Peyer's patch (tissue), 4 donors: ENCODE measurements around the gene ZC3H13. TPM values are rescaled to one million over a fixed set of nuclear protein-coding genes. Genes with fewer than 3 reads are reported as not detected.

ENCODE experiments used
- DNase-seq, 3 donors: peaks; one replicate each; pipeline ENCODE4 v3.0.0-alpha.2; 2017 to 2019
- H3K27ac ChIP-seq, 4 donors: fragments of 200-600 bp; sonication (generic); one replicate each; pipeline ENCODE4 v1.5.1; 2016 to 2019
- H3K27me3 ChIP-seq, 2 donors: fragments of 200-600 bp; sonication (generic); one replicate each; pipeline ENCODE4 v1.5.1; 2019
- H3K36me3 ChIP-seq, 3 donors: fragments of 200-600 bp; sonication (generic); one replicate each; pipeline ENCODE4 v1.5.1; 2016 to 2019
- H3K4me1 ChIP-seq, 4 donors: fragments of 200-600 bp; sonication (generic); one replicate each; pipeline ENCODE4 v1.5.1; 2016 to 2019
- H3K4me3 ChIP-seq, 4 donors: fragments of 200-600 bp; sonication (generic); 1 replicate in 3 of 4; 2 replicates in 1 of 4; pipeline ENCODE4 v1.5.1; 2016 to 2019; ENCODE audit warnings: mild to moderate bottlenecking in 1 of 4
- H3K9me3 ChIP-seq, 4 donors: fragments of 200-600 bp; sonication (generic); one replicate each; pipeline ENCODE4 v1.5.1; 2016 to 2019; ENCODE audit warnings: mild to moderate bottlenecking in 1 of 4
- POLR2A ChIP-seq, 2 donors: fragments of 450-650 bp; IDR thresholded peaks; one replicate each; pipeline ENCODE4 v1.5.1; 2017; ENCODE audit warnings: antibody characterized with exemption in 2 of 2, mild to moderate bottlenecking in 2 of 2, moderate library complexity in 2 of 2
- total RNA-seq, 4 donors: library from RNA; depleted of rRNA; stranded (reverse); fragments of >200 nt; gene quantifications; one replicate each; pipeline ENCODE4 v1.1.0, GENCODE V29; 2016
- TF ChIP-seq, protein P1 (sequence below), 6 experiments: fragments of 450-650 bp in 4 of 6; fragments of 200-600 bp in 2 of 6; sonication (generic) in 1 of 6; IDR thresholded peaks; one replicate each; pipeline ENCODE4 v1.5.1; 2017 to 2019; ENCODE audit warnings: antibody characterized with exemption in 6 of 6, mild to moderate bottlenecking in 3 of 6, moderate library complexity in 1 of 6

Gene ZC3H13, protein sequence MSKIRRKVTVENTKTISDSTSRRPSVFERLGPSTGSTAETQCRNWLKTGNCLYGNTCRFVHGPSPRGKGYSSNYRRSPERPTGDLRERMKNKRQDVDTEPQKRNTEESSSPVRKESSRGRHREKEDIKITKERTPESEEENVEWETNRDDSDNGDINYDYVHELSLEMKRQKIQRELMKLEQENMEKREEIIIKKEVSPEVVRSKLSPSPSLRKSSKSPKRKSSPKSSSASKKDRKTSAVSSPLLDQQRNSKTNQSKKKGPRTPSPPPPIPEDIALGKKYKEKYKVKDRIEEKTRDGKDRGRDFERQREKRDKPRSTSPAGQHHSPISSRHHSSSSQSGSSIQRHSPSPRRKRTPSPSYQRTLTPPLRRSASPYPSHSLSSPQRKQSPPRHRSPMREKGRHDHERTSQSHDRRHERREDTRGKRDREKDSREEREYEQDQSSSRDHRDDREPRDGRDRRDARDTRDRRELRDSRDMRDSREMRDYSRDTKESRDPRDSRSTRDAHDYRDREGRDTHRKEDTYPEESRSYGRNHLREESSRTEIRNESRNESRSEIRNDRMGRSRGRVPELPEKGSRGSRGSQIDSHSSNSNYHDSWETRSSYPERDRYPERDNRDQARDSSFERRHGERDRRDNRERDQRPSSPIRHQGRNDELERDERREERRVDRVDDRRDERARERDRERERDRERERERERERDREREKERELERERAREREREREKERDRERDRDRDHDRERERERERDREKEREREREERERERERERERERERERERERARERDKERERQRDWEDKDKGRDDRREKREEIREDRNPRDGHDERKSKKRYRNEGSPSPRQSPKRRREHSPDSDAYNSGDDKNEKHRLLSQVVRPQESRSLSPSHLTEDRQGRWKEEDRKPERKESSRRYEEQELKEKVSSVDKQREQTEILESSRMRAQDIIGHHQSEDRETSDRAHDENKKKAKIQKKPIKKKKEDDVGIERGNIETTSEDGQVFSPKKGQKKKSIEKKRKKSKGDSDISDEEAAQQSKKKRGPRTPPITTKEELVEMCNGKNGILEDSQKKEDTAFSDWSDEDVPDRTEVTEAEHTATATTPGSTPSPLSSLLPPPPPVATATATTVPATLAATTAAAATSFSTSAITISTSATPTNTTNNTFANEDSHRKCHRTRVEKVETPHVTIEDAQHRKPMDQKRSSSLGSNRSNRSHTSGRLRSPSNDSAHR (N-terminal part only)
- 10 to 100 TPM; 22.6 to 71.8 (median 30.6) TPM for total RNA-seq

- peak; percentile 91 to 98 (median 96) for DNase-seq
- peaks cover 0 to 20% (median 3%) of the 10 kb centered on the region in 4 donors for H3K4me1 ChIP-seq
- H3K36me3 ChIP-seq = no peaks in the 10 kb centered on the region
- TF ChIP-seq, protein P1, sequence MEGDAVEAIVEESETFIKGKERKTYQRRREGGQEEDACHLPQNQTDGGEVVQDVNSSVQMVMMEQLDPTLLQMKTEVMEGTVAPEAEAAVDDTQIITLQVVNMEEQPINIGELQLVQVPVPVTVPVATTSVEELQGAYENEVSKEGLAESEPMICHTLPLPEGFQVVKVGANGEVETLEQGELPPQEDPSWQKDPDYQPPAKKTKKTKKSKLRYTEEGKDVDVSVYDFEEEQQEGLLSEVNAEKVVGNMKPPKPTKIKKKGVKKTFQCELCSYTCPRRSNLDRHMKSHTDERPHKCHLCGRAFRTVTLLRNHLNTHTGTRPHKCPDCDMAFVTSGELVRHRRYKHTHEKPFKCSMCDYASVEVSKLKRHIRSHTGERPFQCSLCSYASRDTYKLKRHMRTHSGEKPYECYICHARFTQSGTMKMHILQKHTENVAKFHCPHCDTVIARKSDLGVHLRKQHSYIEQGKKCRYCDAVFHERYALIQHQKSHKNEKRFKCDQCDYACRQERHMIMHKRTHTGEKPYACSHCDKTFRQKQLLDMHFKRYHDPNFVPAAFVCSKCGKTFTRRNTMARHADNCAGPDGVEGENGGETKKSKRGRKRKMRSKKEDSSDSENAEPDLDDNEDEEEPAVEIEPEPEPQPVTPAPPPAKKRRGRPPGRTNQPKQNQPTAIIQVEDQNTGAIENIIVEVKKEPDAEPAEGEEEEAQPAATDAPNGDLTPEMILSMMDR (IDR thresholded peaks at IDR 0.05) = peak in 5 of 6 experiments; percentile 30 to 65 (median 60)
- peak; percentile 43 to 67 for TF ChIP-seq POLR2A (IDR thresholded peaks at IDR 0.05)
- no peaks in the 10 kb centered on the region for H3K27me3 ChIP-seq
- no peaks in the 10 kb centered on the region for H3K9me3 ChIP-seq
- H3K4me3 ChIP-seq = peak within 1 kb of the TSS; percentile 76 to 96 (median 88)
- H3K27ac ChIP-seq = peak within 1 kb of the TSS; percentile 90 to 95 (median 94)
These were observed at the start of gene ZC3H13 for GRCh38 chr13:46052319-46053161. ZC3H13 (minus strand) TSS chr13:46052746; CDS start chr13:46045507, 7,239 bp downstream.

DNA sequence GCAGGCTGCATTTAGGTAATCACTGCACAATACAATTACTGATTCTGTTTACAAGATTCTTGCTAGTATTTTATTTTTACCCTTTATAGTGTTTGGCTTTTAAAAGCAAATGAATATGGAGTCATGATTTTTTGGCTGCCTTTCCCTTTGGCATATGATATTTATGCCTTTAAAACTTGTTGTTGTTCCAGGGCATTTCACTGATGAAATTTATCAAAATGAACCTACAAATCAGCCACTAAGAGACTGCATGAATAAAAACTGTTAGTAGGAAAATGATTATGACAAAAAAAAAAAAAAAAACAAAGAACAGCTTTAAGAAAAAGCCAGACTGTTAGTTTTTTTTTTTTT, 49.7 kb upstream of the ZC3H13 start:
- Histone ChIP-seq H3K4me1 (no peaks in the 10 kb centered on the region), H3K4me3 (no peak overlapping the region), H3K27ac (no peak overlapping the region), H3K36me3 (no peaks in the 10 kb centered on the region), H3K27me3 (no peaks in the 10 kb centered on the region), H3K9me3 (no peaks in the 10 kb centered on the region)
- TF ChIP-seq POLR2A (IDR thresholded peaks at IDR 0.05) = no peak
- TF ChIP-seq, protein P1 (IDR thresholded peaks at IDR 0.05) = no peak
- no peak for DNase-seq

GRCh38 chr13:46101484-46102254, 49.1 kb upstream of the ZC3H13 start:
- no peak overlapping the region for H3K27ac ChIP-seq
- no peak for TF ChIP-seq POLR2A (IDR thresholded peaks at IDR 0.05)
- TF ChIP-seq, protein P1 (IDR thresholded peaks at IDR 0.05) = no peak

DNA sequence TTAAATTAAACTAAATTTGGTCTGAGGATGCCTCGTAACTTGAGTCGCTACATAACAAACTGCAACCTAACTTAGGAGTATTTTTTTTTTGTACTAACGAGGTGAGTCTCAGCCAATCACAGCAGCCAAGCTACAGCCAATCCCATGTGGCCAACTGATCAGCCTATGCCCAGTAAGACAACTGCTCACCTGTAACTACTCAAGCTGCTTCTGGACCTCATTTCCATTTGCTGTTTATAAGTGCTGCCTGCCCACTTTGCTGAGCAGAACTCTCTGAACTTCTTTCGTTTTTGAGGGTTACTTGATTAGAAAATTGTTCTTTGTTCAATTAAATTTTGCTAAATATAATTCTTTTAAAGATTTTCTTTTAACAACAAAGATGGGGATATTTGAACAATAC, 48.5 kb upstream of the ZC3H13 start:
- Histone ChIP-seq H3K9me3 (no peaks in the 10 kb centered on the region), H3K4me3 (no peak overlapping the region), H3K27me3 (no peaks in the 10 kb centered on the region), H3K27ac (no peak overlapping the region), H3K4me1 (no peaks in the 10 kb centered on the region), H3K36me3 (no peaks in the 10 kb centered on the region)
- TF ChIP-seq, protein P1 (IDR thresholded peaks at IDR 0.05) = no peak
- TF ChIP-seq POLR2A (IDR thresholded peaks at IDR 0.05) = no peak
- DNase-seq = no peak

More at GRCh38 chr13:46101484-46102254, 49.1 kb upstream of the ZC3H13 start:
- no peaks in the 10 kb centered on the region for H3K9me3 ChIP-seq
- DNase-seq = no peak
- H3K27me3 ChIP-seq = no peaks in the 10 kb centered on the region
- no peak overlapping the region for H3K4me3 ChIP-seq
- no peaks in the 10 kb centered on the region for H3K36me3 ChIP-seq
- H3K4me1 ChIP-seq = no peaks in the 10 kb centered on the region
